Measurements from ENCODE around the gene HIRA.
"Not testable (repeated sequence)": the region's sequence is repeated elsewhere in the genome, so short reads cannot be mapped to it uniquely, and the experiment has no call there.

DNA sequence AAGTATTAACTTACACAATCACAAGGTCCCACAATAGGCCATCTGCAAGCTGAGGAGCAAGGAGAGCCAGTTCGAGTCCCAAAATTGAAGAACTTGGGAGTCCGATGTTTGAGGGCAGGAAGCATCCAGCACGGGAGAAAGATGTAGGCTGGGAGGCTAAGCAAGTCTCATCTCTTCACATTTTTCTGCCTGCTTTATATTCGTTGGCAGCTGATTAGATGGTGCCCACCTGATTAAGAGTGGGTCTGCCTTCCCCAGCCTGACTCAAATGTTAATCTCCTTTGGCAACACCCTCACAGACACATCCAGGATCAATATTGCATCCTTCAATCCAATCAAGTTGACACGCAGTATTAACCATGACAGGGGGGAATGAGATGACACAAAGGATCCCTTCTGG, 101.3 kb downstream of the HIRA start:
- TF ChIP-seq, protein P1, sequence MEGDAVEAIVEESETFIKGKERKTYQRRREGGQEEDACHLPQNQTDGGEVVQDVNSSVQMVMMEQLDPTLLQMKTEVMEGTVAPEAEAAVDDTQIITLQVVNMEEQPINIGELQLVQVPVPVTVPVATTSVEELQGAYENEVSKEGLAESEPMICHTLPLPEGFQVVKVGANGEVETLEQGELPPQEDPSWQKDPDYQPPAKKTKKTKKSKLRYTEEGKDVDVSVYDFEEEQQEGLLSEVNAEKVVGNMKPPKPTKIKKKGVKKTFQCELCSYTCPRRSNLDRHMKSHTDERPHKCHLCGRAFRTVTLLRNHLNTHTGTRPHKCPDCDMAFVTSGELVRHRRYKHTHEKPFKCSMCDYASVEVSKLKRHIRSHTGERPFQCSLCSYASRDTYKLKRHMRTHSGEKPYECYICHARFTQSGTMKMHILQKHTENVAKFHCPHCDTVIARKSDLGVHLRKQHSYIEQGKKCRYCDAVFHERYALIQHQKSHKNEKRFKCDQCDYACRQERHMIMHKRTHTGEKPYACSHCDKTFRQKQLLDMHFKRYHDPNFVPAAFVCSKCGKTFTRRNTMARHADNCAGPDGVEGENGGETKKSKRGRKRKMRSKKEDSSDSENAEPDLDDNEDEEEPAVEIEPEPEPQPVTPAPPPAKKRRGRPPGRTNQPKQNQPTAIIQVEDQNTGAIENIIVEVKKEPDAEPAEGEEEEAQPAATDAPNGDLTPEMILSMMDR (IDR thresholded peaks at IDR 0.05): not testable (repeated sequence)
- TF ChIP-seq POLR2A (IDR thresholded peaks at IDR 0.05): not testable (repeated sequence)

Measured in thyroid gland (tissue), 4 donors.